GM18505 (cell line): Measurements from ENCODE around the gene NKAIN2.
"Not testable (repeated sequence)": the region's sequence is repeated elsewhere in the genome, so short reads cannot be mapped to it uniquely, and the experiment has no call there.

Experiments
- ATAC-seq: cut with Tn5 transposase; IDR thresholded peaks from one replicate; pipeline ENCODE4 v1.9.1; 2021; ENCODE audit not compliant: unreplicated experiment
- POLR2A ChIP-seq: IDR thresholded peaks from 4 replicates; pipeline ENCODE4 v1.6.1; 2011; ENCODE audit warnings: borderline replicate concordance; ENCODE audit not compliant: insufficient read depth, insufficient read length; ENCODE audit errors: extremely low read depth

NKAIN2 gene

GRCh38 chr6:124233221-124233620 is 429.6 kb downstream of the NKAIN2 start:
- ATAC-seq, result no peak
- no peak for TF ChIP-seq POLR2A

GRCh38 chr6:124234801-124235200 is 431.1 kb downstream of the NKAIN2 start:
- no peak for ATAC-seq
- no peak for TF ChIP-seq POLR2A

GRCh38 chr6:124237911-124238310 is 434.2 kb downstream of the NKAIN2 start:
- no peak for TF ChIP-seq POLR2A
- ATAC-seq, result no peak

GRCh38 chr6:124238408-124238807 is 434.7 kb downstream of the NKAIN2 start:
- ATAC-seq, result not testable (repeated sequence)

- ATAC-seq, result no peak
- TF ChIP-seq POLR2A, result no peak
Observed at GRCh38 chr6:124254941-124255685, 451.4 kb downstream of the NKAIN2 start.

- no peak for ATAC-seq
- no peak for TF ChIP-seq POLR2A
Observed at GRCh38 chr6:124260337-124260736, 456.7 kb downstream of the NKAIN2 start.

- no peak for TF ChIP-seq POLR2A
- ATAC-seq, result no peak
Observed at GRCh38 chr6:124269733-124270132, 466.1 kb downstream of the NKAIN2 start.

GRCh38 chr6:124273701-124274100 is 470.0 kb downstream of the NKAIN2 start:
- ATAC-seq, result no peak
- no peak for TF ChIP-seq POLR2A

- TF ChIP-seq POLR2A, result no peak
- no peak for ATAC-seq
Observed at GRCh38 chr6:124282541-124282940, 478.9 kb downstream of the NKAIN2 start.

- no peak for ATAC-seq
- TF ChIP-seq POLR2A, result no peak
Observed at GRCh38 chr6:124283486-124283885, 479.8 kb downstream of the NKAIN2 start.

GRCh38 chr6:124285146-124285545 is 481.5 kb downstream of the NKAIN2 start:
- no peak for ATAC-seq
- no peak for TF ChIP-seq POLR2A

- no peak for TF ChIP-seq POLR2A
- no peak for ATAC-seq
Observed at GRCh38 chr6:124294574-124295200, 491.0 kb downstream of the NKAIN2 start.

GRCh38 chr6:124297507-124297906 is 493.8 kb downstream of the NKAIN2 start:
- no peak for TF ChIP-seq POLR2A
- no peak for ATAC-seq

- ATAC-seq, result no peak
Observed at GRCh38 chr6:124298730-124299129, 495.1 kb downstream of the NKAIN2 start.

GRCh38 chr6:124300907-124301306 is 497.2 kb downstream of the NKAIN2 start:
- ATAC-seq, result not testable (repeated sequence)

More at GRCh38 chr6:124298730-124299129, 495.1 kb downstream of the NKAIN2 start:
- no peak for TF ChIP-seq POLR2A

- no peak for TF ChIP-seq POLR2A
Observed at GRCh38 chr6:124303971-124304370, 500.3 kb downstream of the NKAIN2 start.

More at GRCh38 chr6:124303971-124304370, 500.3 kb downstream of the NKAIN2 start:
- ATAC-seq, result no peak
